Neuron (in vitro differentiated cells): ENCODE measurements around the gene SNAPC2.
"Not testable (repeated sequence)": the region's sequence is repeated elsewhere in the genome, so short reads cannot be mapped to it uniquely, and the experiment has no call there.

Experiments used
- H2AFZ ChIP-seq: one replicate; pipeline ENCODE4 v1.6.1; 2013; ENCODE audit warnings: low read depth, mild to moderate bottlenecking, inconsistent platforms, low read length, moderate library complexity
- H3K27me3 ChIP-seq: one replicate; pipeline ENCODE4 v1.6.1; 2013; ENCODE audit warnings: low read length; ENCODE audit not compliant: insufficient read depth
- H3K36me3 ChIP-seq: one replicate; pipeline ENCODE4 v1.6.1; 2013; ENCODE audit warnings: low read length; ENCODE audit not compliant: insufficient read depth
- H3K4me1 ChIP-seq: one replicate; pipeline ENCODE4 v1.6.1; 2013; ENCODE audit warnings: low read length; ENCODE audit not compliant: insufficient read depth
- H3K4me3 ChIP-seq: 2 replicates; pipeline ENCODE4 v1.5.1; 2013; ENCODE audit warnings: mild to moderate bottlenecking, low read length, moderate library complexity
- H3K9me3 ChIP-seq: one replicate; pipeline ENCODE4 v1.6.1; 2013; ENCODE audit warnings: low read length

Gene SNAPC2

GRCh38 chr19:7881910-7882309 lies 38.2 kb upstream of the SNAPC2 start:
- Histone ChIP-seq H3K9me3 (no peaks in the 10 kb centered on the region), H3K36me3 (no peaks in the 10 kb centered on the region), H3K4me1 (no peaks in the 10 kb centered on the region), H2AFZ (no peak overlapping the region), H3K4me3 (no peak overlapping the region), H3K27me3 (peaks cover 2% of the 10 kb centered on the region)

- H3K4me3 ChIP-seq, result no peak overlapping the region
- H3K36me3 ChIP-seq, result no peaks in the 10 kb centered on the region
- H3K27me3 ChIP-seq, result peaks cover 11% of the 10 kb centered on the region
- H3K9me3 ChIP-seq, result no peaks in the 10 kb centered on the region
- H2AFZ ChIP-seq, result no peak overlapping the region
- no peaks in the 10 kb centered on the region for H3K4me1 ChIP-seq
These were observed 37.0 kb upstream of the SNAPC2 start for GRCh38 chr19:7883105-7883504.

DNA sequence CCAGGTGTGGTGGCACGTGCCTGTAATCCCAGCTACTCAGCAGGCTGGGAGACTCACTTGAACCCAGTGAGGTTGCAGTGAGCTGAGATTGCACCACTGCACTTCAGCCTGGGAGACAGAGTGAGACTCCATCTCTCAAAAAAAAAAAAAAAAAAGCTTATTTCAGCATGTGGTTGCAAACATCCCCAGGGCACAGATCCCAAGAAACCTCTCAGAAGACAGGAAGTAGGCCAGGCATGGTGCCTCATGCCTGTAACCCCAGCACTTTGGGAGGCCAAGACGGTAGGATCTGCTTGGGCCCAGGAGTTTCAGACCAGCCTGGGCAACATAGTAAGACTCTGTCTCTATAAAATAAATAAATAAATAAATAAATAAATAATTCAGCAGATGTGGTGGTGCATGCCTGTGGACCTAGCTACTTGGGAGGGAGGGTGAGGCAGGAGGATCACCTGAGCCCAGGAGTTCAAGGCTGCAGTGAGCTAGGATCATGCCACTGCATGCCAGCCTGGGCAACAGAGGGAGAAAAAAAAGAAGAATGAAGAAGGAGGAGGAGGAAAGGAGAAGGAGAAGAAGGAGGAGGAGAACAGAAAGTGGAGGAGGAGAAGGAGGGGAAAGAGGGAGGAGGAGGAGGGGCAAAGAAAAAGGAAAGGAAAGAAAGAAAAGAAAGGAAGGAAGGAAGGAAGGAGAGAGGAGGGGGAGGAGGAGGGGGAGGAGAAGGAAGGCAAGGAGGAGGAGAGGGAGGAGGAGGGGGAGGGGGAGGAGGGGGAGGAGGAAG lies 36.2 kb upstream of the SNAPC2 start:
- H3K4me1 ChIP-seq, result no peaks in the 10 kb centered on the region
- H3K4me3 ChIP-seq, result no peak overlapping the region
- H3K9me3 ChIP-seq, result no peaks in the 10 kb centered on the region
- no peaks in the 10 kb centered on the region for H3K36me3 ChIP-seq
- no peak overlapping the region for H2AFZ ChIP-seq
- peaks cover 19% of the 10 kb centered on the region for H3K27me3 ChIP-seq

- Histone ChIP-seq H3K4me1 (no peaks in the 10 kb centered on the region), H3K4me3 (no peak overlapping the region), H2AFZ (no peak overlapping the region), H3K27me3 (peaks cover 25% of the 10 kb centered on the region), H3K36me3 (no peaks in the 10 kb centered on the region), H3K9me3 (no peaks in the 10 kb centered on the region)
These were observed 34.3 kb upstream of the SNAPC2 start for GRCh38 chr19:7885818-7886217.

- H3K4me3 ChIP-seq, result no peak overlapping the region
- no peaks in the 10 kb centered on the region for H3K9me3 ChIP-seq
- no peaks in the 10 kb centered on the region for H3K4me1 ChIP-seq
- H3K36me3 ChIP-seq, result no peaks in the 10 kb centered on the region
- H3K27me3 ChIP-seq, result peaks cover 25% of the 10 kb centered on the region
- no peak overlapping the region for H2AFZ ChIP-seq
These were observed 32.6 kb upstream of the SNAPC2 start for GRCh38 chr19:7887408-7888144.

- Histone ChIP-seq H3K27me3 (peaks cover 25% of the 10 kb centered on the region), H2AFZ (no peak within 1 kb of the TSS), H3K4me1 (no peaks in the 10 kb centered on the region), H3K9me3 (no peaks in the 10 kb centered on the region), H3K4me3 (no peak within 1 kb of the TSS), H3K36me3 (no peaks in the 10 kb centered on the region)
These were observed 31.9 kb upstream of the SNAPC2 start, which contains the start of gene LRRC8E for GRCh38 chr19:7888145-7888825. TSS of gene LRRC8E (plus strand) at chr19:7888510. CDS start at chr19:7895604, 7,094 bp downstream.

DNA sequence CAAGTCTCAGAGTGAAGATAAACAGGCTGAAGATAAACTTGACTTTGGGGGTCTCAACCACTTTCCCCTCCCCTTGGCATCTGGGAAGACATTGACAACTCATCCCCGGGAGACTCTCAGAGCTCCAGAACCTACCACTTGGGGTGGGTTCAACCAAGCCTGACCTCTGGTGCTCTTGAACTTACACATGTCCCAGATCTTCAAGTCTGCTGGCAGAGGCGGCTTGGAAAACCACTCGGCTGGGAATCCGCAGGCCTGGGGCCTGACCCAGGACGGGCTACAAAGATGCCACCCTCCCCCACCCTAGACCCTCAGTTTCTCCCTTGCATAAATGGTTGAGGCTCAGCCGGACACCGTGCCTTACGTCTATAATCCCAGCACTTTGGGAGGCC lies 31.3 kb upstream of the SNAPC2 start:
- Histone ChIP-seq H2AFZ (no peak overlapping the region), H3K27me3 (peaks cover 25% of the 10 kb centered on the region), H3K4me3 (no peak overlapping the region), H3K4me1 (no peaks in the 10 kb centered on the region), H3K9me3 (no peaks in the 10 kb centered on the region), H3K36me3 (no peaks in the 10 kb centered on the region)

DNA sequence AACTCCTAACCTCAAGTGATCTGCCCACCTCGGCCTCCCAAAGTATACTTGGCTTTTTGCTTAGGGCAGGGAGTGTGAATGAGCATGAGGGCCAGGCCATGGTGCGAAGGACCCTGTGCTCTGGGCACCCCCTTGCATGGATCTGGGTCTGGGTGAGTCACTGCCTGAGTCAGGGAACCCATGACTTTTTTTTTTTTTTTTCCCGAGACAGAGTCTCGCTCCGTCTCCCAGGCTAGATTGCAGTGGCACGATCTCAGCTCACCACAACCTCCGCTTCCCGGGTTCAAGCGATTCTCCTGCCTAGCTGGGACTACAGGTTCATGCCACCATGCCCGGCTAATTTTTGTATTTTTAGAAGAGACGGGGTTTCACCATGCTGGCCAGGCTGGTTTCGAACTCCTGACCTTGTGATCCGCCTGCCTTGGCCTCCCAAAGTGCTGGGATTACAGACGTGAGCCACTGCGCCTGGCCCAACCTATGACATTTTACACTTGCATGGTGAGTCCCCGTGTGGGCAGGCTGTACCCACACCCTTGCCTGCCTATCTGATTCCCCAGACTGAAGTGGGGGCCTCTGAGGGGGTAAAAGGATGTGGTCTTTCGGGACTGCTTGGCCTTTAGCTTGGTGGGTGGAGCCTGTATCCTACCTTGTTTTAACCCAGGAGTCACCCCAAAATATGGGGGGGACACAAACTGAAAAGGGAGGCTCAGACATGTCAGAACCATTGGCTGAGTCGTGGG lies 26.6 kb upstream of the SNAPC2 start:
- H3K27me3 ChIP-seq, result peaks cover 13% of the 10 kb centered on the region
- H2AFZ ChIP-seq, H3K4me3 ChIP-seq, H3K4me1 ChIP-seq, H3K9me3 ChIP-seq, H3K36me3 ChIP-seq: not testable (repeated sequence)

GRCh38 chr19:7894612-7895309 lies 25.4 kb upstream of the SNAPC2 start:
- Histone ChIP-seq H3K9me3 (no peaks in the 10 kb centered on the region), H3K4me1 (no peaks in the 10 kb centered on the region), H3K36me3 (no peaks in the 10 kb centered on the region), H2AFZ (no peak overlapping the region), H3K4me3 (no peak overlapping the region), H3K27me3 (peaks cover 5% of the 10 kb centered on the region)

- Histone ChIP-seq H2AFZ (no peak overlapping the region), H3K27me3 (peaks cover 2% of the 10 kb centered on the region), H3K4me3 (no peak overlapping the region), H3K4me1 (no peaks in the 10 kb centered on the region), H3K36me3 (no peaks in the 10 kb centered on the region), H3K9me3 (peaks cover 3% of the 10 kb centered on the region)
These were observed 24.6 kb upstream of the SNAPC2 start for GRCh38 chr19:7895565-7895964.

GRCh38 chr19:7897292-7897691 lies 22.8 kb upstream of the SNAPC2 start:
- Histone ChIP-seq H3K4me3 (no peak overlapping the region), H2AFZ (no peak overlapping the region), H3K36me3 (no peaks in the 10 kb centered on the region), H3K9me3 (peaks cover 3% of the 10 kb centered on the region), H3K27me3 (peaks cover 2% of the 10 kb centered on the region), H3K4me1 (no peaks in the 10 kb centered on the region)

DNA sequence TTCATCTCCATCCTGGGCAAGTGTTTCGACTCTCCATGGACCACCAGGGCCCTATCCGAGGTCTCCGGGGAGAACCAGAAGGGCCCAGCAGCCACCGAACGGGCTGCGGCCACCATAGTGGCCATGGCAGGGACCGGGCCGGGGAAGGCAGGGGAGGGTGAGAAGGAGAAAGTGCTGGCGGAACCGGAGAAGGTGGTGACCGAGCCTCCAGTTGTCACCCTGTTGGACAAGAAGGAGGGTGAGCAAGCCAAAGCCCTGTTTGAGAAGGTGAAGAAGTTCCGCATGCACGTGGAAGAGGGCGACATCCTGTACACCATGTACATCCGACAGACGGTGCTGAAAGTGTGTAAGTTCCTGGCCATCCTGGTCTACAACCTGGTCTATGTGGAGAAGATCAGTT lies 21.2 kb upstream of the SNAPC2 start:
- H3K9me3 ChIP-seq, result peaks cover 3% of the 10 kb centered on the region
- no peaks in the 10 kb centered on the region for H3K36me3 ChIP-seq
- H2AFZ ChIP-seq, result no peak overlapping the region
- no peak overlapping the region for H3K4me3 ChIP-seq
- peaks cover 6% of the 10 kb centered on the region for H3K4me1 ChIP-seq
- H3K27me3 ChIP-seq, result peaks cover 2% of the 10 kb centered on the region
